Erythroblast (primary cell): ENCODE data around the gene NCBP1.

ENCODE experiments used
- GATA1 ChIP-seq: IDR thresholded peaks from 2 replicates; pipeline ENCODE4 v1.6.1; 2011; ENCODE audit warnings: low read depth, mild to moderate bottlenecking, control low read depth, low read length, moderate library complexity
- POLR2A ChIP-seq: IDR thresholded peaks from 2 replicates; pipeline ENCODE4 v1.6.1; 2011; ENCODE audit warnings: mild to moderate bottlenecking, low read length

GRCh38 chr9:97651646-97652045, 18.0 kb downstream of the NCBP1 start:
- no peak for TF ChIP-seq POLR2A
- TF ChIP-seq GATA1 = no peak
